Lower leg skin (tissue), 4 donors: ENCODE measurements around the gene IL17RA. TPM values are rescaled to one million over a fixed set of nuclear protein-coding genes. Genes with fewer than 3 reads are reported as not detected.
A peak's percentile ranks its signal among the peaks of the same experiment; 100 is the strongest.
"Not testable (repeated sequence)": the region's sequence is repeated elsewhere in the genome, so short reads cannot be mapped to it uniquely, and the experiment has no call there.

Source experiments
- DNase-seq, 2 donors: peaks; one replicate each; pipeline ENCODE4 v3.0.0-alpha.2; 2019; ENCODE audit warnings: low spot score in 2 of 2
- H3K4me3 ChIP-seq: fragments of 200-600 bp; sonication (generic); 2 replicates; pipeline ENCODE4 v1.5.1; 2017; ENCODE audit warnings: mild to moderate bottlenecking, low read depth; ENCODE audit not compliant: poor library complexity, severe bottlenecking
- POLR2A ChIP-seq, 2 donors: fragments of 450-650 bp; IDR thresholded peaks; one replicate each; pipeline ENCODE4 v1.6.1; 2016 to 2017; ENCODE audit warnings: antibody characterized with exemption in 2 of 2, mild to moderate bottlenecking in 1 of 2, moderate library complexity in 1 of 2
- WGBS, 2 donors: methylation state at CpG; one replicate each; pipeline ENCODE4 v1.1.5; 2018; 5-methylcytosine and 5-hydroxymethylcytosine counted together
- intact Hi-C: fragments of 100-400 bp; cut with DNase I; formaldehyde crosslinking; loops from one replicate; pipeline ENCODE4 v1.15.0; 2023; ENCODE audit warnings: low total_unique reads
- total RNA-seq, 4 donors: library from RNA; depleted of rRNA; stranded (reverse); fragments of >200 nt; gene quantifications; one replicate each; pipeline ENCODE4 v1.1.0, GENCODE V29; 2016
- TF ChIP-seq, protein P1 (sequence below), 3 donors: fragments of 450-650 bp; IDR thresholded peaks; one replicate each; pipeline ENCODE4 v1.5.1; 2016; ENCODE audit warnings: antibody characterized with exemption in 3 of 3, mild to moderate bottlenecking in 3 of 3, moderate library complexity in 2 of 3

The IL17RA gene, protein sequence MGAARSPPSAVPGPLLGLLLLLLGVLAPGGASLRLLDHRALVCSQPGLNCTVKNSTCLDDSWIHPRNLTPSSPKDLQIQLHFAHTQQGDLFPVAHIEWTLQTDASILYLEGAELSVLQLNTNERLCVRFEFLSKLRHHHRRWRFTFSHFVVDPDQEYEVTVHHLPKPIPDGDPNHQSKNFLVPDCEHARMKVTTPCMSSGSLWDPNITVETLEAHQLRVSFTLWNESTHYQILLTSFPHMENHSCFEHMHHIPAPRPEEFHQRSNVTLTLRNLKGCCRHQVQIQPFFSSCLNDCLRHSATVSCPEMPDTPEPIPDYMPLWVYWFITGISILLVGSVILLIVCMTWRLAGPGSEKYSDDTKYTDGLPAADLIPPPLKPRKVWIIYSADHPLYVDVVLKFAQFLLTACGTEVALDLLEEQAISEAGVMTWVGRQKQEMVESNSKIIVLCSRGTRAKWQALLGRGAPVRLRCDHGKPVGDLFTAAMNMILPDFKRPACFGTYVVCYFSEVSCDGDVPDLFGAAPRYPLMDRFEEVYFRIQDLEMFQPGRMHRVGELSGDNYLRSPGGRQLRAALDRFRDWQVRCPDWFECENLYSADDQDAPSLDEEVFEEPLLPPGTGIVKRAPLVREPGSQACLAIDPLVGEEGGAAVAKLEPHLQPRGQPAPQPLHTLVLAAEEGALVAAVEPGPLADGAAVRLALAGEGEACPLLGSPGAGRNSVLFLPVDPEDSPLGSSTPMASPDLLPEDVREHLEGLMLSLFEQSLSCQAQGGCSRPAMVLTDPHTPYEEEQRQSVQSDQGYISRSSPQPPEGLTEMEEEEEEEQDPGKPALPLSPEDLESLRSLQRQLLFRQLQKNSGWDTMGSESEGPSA
- 10 to 100 TPM; 17.6 to 30.6 (median 21.3) TPM for total RNA-seq

DNA sequence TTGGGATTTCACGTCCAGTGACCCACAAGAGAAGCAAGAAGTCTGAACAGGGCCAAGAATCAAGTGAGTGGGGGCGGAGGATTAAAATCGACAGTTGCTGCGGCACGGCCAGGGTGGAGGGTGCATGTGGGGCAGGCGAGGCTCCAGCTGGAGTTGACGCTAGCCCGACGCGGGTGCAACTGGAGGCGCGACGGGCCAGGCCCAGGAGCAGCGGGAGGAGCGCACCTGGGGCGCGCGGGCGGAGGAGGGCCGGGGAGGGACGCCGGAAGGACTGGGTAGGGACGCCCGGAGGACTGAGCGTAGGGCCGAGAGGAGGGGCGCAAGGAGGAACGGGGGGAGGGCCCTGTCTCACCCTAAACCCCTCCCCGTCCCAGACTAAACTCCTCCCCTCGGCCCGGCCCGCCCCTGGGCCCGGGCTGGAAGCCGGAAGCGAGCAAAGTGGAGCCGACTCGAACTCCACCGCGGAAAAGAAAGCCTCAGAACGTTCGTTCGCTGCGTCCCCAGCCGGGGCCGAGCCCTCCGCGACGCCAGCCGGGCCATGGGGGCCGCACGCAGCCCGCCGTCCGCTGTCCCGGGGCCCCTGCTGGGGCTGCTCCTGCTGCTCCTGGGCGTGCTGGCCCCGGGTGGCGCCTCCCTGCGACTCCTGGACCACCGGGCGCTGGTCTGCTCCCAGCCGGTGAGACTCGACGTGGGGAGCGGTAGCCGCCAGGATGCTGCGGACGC, at the start of gene IL17RA:
IL17RA (plus strand) TSS at position 447 of the 723 bp plus-strand sequence; CDS start at position 539, 92 bp downstream.
- peak within 1 kb of the TSS; percentile 98 for H3K4me3 ChIP-seq
- WGBS, 2 donors = 0 to 1% methylated on average over 43 to 50 of the region's 68 CpGs
- peak; percentile 90 to 98 for DNase-seq
- intact Hi-C loops = no loop called here
- peak in 1 of 2 donors; percentile 26 for TF ChIP-seq POLR2A (IDR thresholded peaks at IDR 0.05)
- TF ChIP-seq, protein P1, sequence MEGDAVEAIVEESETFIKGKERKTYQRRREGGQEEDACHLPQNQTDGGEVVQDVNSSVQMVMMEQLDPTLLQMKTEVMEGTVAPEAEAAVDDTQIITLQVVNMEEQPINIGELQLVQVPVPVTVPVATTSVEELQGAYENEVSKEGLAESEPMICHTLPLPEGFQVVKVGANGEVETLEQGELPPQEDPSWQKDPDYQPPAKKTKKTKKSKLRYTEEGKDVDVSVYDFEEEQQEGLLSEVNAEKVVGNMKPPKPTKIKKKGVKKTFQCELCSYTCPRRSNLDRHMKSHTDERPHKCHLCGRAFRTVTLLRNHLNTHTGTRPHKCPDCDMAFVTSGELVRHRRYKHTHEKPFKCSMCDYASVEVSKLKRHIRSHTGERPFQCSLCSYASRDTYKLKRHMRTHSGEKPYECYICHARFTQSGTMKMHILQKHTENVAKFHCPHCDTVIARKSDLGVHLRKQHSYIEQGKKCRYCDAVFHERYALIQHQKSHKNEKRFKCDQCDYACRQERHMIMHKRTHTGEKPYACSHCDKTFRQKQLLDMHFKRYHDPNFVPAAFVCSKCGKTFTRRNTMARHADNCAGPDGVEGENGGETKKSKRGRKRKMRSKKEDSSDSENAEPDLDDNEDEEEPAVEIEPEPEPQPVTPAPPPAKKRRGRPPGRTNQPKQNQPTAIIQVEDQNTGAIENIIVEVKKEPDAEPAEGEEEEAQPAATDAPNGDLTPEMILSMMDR (IDR thresholded peaks at IDR 0.05) = no peak

DNA sequence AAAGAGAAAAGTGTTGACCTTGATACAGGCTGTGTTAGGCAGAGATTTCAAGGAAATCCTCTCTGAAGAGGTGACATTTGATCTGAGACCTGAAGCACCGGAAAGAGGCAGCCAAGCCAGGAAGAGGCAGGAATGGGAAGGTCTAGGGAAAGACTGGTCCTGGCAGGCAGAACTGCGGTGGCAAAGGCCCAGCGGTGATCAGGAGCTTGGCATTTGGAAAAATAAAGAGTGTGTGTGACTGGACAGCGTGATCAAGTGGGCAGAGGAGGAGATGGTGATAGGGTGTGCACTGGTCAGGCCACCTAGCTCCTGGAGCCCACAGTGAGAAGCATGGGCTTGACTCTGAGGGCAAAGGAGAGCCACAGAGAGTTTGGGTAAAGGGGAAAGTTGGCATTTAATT, 49.6 kb upstream of the IL17RA start:
- intact Hi-C loops = no loop called here
- no peak overlapping the region for H3K4me3 ChIP-seq
- TF ChIP-seq, protein P1 (IDR thresholded peaks at IDR 0.05) = no peak
- no peak for TF ChIP-seq POLR2A (IDR thresholded peaks at IDR 0.05)
- no peak for DNase-seq
- 39 to 47% methylated on average over 4 of the region's 4 CpGs for WGBS, 2 donors

DNA sequence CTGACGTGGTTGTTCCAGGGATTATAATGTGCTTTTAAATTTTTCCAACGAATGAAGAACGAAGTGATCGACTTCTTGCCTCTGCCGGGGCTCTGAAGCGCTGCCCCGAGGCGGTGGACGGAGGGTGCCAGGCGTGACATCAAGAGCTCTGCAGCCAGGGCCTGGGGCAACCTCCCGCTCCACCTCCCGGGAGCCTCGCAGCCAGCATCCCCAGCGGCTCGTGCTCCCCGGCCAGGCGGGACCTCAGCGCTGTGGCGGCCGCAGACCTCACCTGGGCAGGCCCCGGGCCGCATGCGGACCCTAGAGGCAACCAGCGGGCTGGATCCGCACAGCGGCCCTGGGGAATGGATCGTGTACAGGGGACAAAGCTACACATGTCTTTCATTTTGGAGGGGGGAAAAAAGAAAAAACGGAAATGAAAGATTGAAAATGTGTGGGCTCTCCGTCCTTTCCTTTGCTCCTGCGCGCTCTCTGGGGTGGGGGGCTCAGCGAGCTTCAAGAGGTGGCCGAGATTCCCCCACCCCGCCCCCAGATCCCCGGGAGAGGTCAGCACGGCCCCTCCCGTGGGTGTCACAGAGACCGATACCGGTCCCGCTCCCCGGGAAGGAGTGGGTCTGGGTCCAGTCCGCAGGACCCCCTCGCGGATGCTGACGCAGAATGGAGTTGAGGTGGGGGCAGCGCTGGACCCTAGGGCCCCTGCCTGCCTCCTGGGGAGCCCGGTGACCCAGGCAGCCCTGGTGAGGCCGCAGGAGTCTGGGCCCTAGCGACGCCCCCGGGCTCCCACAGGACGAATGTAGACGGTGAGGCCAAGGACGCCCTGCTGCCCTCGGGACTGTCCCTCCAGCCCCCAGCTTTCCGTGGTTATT, 48.6 kb upstream of the IL17RA start:
- 8 to 9% methylated on average over 42 to 47 of the region's 56 CpGs for WGBS, 2 donors
- DNase-seq, intact Hi-C loops: not testable (repeated sequence)
- peak overlapping the region; percentile 43 for H3K4me3 ChIP-seq

DNA sequence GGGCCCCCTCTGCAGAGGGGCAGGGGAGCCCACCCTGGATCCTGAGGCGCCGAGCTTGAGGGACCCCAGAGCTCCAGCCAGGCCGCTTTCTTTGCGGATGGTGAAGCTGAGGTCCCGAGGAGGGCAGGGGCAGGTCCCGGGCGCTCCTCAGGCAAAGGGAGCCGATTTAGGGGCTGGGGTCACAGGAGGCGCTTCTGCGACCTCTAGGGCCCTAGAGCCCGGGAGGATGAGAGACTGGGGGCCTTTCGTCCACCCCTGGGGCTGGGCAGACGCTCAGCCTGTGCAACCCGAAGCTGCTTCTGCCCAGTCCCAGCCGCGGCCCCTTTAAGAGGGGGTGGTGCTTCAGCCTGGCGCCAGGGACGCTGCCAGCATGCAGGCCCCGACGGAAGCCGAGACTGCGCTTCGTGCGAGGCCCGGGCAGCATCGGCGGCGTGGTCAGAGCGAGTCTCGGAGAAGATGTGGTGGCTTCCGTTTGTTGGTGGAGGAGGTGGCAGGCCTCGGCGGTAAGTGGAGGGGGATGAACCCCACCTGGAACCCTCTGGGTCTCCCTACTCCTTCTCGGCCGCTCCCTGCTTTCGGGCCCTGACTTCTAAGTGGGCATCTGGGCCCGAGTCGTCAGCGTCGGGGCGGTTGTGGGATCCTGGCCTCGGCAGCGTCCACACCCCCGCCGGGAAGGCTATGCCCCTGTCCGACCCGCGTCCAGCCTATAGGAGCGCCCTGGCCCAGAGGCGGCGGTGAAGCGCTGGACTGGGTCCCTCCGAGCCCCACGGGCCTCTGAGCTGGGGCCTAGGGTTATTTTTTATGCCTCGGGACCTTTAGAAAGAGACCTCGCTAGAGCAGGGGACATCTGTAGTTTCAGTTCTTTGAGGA, 47.7 kb upstream of the IL17RA start:
- intact Hi-C loops = not testable (repeated sequence)
- peak in 1 of 2 donors; percentile 90 for DNase-seq
- H3K4me3 ChIP-seq = peak overlapping the region; percentile 44
- WGBS, 2 donors = 28 to 50% methylated on average over 2 to 31 of the region's 56 CpGs

DNA sequence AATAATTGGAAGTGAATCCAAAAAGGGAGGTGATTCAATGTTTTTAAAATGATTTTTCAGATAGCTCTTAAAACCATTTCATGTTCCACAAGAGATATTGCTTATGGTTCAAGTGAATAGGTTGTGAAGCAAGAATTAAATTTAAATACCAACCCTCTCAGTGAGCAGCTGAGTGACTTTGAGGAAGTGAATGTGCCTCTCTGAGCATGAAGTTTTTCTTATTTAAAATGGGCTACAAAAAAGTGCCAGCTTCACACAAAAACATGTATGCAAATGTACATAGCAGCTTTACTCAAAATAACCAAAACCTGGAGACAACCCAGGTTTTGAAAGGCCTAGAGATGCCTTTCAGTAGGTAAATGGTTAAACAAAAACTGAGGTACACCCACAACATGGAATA, 41.3 kb upstream of the IL17RA start:
- intact Hi-C loops = no loop called here
- TF ChIP-seq, protein P1 (IDR thresholded peaks at IDR 0.05) = no peak
- TF ChIP-seq POLR2A (IDR thresholded peaks at IDR 0.05) = no peak
- no peak overlapping the region for H3K4me3 ChIP-seq
- no peak for DNase-seq
